NCI-H748 treated with DMSO at 0.1 percent for 48 hours (cell line): Measurements from ENCODE around the gene FGFRL1.
"Not testable (repeated sequence)": the region's sequence is repeated elsewhere in the genome, so short reads cannot be mapped to it uniquely, and the experiment has no call there.

Experiments used
- DNase-seq: peaks from one replicate; lab custom pipeline; 2025; lab: John Stamatoyannopoulos, UW

Gene FGFRL1

DNA sequence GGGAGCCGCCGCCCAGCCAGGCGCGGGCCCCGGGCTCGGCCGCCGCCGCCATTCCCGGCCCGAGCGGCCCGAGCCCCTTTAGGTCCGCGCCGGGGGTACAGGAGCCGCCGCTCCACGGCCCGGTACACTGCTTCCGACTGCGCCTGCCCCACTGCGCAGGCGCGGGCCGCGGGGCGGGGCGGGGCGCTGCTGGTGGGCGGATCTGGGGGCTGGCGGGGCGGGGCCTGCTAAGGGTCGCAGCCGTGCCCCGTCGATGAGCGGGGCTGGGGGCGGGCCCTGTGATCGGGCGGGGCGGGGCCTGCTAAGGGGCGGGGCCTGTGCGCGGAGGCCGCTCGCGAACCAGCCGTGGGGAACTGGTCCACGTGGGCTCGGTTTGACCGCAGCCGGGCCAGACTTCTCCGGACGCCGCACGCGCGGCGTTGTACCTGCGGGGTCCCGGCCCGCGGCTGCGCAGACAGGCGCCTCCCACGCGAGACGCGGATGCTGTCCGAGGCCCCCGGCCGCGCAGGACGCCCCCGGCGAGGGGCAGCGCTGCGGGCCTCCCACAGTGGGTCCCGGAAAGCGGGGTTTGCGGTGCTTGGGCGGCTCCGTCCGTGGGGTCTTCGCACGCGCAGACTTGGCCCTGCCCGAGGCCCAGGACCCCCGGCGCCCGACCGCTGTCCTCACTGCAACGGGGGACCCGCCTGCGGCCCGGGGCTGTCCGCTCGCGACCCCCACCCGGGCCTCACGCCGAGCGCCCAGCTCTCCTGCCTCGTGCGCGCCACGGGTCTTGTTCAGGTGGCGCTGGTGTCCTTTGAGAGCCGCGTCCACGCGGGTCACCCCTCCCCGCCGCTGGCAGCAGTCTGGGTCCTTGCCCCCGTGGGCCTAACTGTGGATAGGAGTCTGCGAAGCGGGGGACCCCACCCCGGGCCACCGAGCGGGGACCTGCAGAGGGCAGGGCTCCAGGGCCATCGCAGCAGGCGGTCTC lies 37.7 kb upstream of the FGFRL1 start, which contains the start of gene DGKQ:
Gene DGKQ, minus strand, starts transcription at position 139 of the 967 bp plus-strand sequence. Its CDS starts 87 bp downstream, at position 52.
- no peak for DNase-seq

DNA sequence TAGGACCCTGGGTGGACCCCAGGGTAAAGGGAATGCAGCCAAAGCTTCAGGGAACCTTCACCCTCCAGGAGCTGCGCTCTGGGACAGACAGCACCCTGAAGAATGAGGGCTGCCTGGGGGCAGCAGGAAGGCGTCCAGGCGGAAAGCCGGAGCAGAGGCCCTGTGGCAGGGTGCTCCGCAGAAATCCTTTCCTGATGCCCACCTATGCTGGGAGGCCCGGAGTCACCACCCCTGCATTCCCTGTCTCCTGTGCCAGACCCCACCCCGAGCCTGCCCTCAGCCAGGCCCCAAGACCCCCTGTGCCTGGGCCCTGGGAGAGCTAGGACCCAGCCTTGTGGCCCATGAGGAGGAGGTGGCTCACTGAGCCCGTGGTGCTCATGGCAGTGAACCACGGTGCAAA lies 36.8 kb upstream of the FGFRL1 start:
- no peak for DNase-seq

DNA sequence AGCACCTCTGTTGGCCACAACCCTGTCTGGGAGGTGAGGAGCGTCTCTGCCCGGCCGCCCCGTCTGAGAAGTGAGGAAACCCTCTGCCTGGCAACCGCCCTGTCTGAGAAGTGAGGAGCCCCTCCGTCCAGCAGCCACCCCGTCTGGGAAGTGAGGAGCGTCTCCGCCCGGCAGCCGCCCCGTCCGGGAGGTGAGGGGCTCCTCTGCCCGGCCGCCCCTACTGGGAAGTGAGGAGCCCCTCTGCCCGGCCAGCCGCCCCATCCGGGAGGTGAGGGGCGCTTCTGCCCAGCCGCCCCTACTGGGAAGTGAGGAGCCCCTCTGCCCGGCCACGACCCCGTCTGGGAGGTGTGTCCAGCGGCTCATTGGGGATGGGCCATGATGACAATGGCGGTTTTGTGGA lies 35.4 kb upstream of the FGFRL1 start:
- DNase-seq = not testable (repeated sequence)

DNA sequence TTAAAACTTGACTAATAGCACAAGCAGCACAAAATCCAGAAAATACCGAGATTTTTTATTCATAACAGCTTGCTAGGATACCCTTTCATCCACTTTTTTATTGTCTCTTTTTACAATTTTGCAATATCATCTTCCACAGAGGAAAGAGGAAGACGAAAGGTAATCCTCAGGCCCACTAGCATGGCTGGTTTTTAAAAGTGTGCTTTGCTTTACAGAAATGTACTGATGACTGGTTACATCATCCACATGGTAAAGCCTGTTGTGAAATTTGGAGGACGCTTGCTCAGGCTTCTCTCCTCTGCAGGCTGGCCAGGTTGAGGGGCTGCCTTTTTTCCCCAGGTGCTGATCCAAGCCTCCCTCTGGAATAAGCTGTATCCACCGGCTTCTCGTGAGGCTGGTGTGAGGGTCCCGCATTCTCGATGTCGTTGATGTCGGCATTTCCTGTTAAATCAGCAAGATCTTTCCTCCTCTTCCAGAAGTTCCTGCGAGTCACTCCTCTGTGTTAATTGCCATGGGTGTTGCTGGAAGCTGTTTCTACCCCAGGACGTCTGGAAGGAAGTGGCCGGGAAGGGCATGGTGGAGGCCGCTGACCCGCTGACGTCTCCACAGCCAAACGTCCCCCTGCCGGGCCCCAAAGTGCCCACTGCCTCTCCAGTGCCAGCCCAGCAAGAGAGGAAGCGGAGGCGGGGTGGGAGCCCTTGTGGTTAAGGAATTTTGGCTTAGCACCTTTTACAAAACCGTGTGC lies 32.3 kb upstream of the FGFRL1 start:
- no peak for DNase-seq

DNA sequence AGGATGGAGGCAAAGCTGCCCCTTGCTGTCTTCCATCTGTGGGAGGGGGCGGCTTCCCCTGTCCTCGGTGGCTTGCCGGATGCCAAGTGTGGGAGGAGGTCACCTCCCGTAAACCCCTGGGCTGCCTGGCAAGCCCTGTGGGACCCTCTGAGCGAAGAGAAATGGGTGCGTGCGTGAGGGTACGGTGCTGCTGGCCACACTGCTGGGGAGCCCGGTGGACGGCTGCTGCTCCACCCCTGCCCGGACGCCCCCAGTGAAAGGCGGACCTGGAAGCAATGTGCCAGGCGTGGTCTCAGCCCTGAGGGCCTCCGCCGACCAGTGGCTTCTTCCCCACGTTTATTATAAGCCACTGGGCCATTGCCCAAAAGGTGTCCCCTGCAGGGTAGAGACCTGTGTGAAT lies 29.1 kb upstream of the FGFRL1 start:
- no peak for DNase-seq

DNA sequence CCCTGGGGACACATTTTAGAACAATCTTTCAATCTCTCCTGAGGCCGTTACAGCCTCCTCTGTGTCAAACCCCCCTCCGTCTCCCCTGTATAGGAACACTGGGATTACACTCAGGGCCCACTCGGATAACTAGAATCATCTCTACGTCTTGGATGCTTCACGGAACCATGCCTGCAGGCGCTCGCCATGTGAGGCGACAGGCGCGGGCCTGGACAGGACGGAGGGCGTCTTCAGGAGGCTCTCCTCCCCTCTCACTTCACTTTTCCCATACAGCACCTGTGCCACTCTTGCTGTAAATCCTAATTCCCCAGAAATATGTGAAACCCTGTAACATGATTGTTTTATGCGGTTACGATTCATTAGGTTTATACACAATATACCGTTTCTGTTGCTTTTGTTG lies 28.6 kb upstream of the FGFRL1 start:
- no peak for DNase-seq

DNA sequence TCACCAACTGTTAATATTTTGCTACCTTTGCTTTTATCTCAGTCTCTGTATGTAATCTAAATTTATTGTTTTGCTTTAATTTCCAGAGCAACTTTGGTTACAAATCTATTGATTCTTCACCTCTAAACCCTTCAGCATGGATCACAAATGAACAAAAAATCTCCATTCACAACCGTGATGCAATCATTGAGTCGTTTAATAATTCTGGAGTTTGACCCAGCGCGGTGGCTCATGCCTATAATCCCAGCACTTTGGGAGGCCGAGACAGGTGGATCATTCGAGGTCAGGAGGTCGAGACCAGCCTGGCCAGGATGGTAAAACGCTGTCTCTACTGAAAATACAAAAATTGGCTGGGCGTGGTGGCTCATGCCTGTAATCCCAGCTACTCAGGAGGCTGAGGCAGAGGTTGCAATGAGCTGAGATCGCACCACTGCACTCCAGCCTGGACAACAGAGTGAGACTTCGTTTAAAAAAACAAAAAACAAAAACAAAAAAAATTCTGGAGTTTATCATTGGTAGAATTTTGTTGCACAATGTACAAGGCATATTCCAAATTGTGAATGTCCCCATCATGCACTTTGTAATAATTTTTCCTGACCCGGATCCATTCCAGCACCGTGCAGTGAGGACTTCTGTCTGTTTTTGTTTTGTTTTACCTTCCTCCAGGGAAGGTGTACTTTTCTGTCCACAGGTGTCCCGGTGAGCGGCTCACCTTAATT lies 26.9 kb upstream of the FGFRL1 start:
- DNase-seq = no peak

DNA sequence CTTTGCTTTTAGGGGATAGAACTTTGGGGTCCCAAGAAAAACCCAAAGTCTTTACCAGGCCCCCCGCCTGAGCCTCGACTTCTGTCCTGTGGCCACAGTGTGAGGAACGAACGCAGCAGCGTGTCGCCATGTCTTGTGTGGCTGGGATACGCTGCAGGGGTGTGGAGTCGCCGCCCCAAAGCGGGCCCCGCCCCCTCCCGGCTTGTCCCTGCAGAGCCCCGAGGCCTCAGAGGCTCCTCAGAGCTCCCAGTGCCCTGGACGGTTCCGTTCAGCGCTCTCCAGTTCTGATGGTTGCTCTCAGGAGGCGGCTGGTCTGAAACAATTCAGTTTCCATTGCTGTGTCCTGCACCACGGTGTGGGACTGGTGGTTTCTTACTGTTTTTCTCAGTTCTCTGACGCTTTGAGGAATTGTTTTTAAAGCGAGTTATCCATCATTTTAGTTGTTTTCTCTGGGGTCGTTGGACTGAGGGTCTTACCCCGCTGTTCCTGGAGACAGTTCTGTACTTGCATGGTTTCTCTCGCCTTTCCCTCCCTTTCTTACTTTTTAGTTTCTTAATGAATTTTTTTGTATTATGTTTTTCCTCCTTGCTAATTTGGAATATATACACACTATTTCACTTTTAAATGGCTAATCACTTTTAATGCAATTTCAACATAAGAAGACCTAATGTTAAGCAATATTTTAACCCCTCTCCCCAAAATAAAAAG lies 26.1 kb upstream of the FGFRL1 start:
- DNase-seq = no peak

DNA sequence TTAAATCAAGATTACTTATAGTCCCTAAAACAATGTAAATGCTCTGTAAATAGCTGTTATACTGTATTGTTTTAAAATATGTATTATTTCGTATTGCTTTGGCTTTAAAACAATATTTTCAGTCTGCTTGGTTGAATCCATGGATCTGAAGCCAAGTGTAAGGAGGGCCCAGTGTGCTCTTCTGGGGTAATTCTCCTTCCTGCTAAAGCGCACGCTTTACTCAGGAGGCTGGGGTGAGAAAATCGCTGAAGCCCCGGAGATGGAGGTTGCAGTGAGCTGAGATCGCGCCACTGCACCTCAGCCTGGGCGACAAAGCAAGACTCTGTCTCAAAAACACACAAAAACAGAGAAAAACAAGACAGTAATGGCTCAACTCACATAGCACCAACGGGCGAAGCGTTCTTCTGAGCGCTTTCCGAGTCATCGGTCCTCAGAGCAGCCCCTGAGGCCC lies 25.0 kb upstream of the FGFRL1 start:
- DNase-seq = no peak

DNA sequence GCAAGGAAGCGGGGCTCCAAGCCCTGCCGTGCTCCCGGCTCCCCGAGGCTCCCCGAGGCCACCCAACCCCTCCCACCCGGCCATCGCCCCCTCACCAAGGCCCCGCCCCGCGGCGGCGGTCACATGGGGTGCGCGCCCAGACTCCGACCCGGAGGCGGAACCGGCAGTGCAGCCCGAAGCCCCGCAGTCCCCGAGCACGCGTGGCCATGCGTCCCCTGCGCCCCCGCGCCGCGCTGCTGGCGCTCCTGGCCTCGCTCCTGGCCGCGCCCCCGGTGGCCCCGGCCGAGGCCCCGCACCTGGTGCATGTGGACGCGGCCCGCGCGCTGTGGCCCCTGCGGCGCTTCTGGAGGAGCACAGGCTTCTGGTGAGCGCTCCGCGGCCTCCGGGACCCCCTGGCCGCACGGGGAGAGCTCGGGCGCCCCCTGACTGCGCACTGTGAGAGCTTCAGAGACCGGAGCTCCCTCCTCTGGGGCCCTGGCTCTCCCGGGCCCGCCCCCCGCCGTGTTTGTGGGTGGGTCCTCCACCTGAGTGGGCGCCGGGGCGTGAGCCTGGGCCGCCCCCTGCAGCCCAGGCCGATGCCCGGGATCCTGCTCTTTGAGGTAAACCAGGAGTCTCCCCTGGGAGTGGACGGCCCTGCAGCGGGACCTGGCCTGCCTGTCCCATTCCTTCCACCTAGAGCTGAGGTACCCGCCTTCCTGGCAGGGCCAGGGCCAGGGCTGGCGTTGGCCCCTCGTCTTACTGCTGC lies 24.4 kb upstream of the FGFRL1 start, which contains the start of gene IDUA:
Gene IDUA, plus strand, starts transcription at position 166 of the 745 bp plus-strand sequence. Its CDS starts 41 bp downstream, at position 207.
- no peak for DNase-seq

DNA sequence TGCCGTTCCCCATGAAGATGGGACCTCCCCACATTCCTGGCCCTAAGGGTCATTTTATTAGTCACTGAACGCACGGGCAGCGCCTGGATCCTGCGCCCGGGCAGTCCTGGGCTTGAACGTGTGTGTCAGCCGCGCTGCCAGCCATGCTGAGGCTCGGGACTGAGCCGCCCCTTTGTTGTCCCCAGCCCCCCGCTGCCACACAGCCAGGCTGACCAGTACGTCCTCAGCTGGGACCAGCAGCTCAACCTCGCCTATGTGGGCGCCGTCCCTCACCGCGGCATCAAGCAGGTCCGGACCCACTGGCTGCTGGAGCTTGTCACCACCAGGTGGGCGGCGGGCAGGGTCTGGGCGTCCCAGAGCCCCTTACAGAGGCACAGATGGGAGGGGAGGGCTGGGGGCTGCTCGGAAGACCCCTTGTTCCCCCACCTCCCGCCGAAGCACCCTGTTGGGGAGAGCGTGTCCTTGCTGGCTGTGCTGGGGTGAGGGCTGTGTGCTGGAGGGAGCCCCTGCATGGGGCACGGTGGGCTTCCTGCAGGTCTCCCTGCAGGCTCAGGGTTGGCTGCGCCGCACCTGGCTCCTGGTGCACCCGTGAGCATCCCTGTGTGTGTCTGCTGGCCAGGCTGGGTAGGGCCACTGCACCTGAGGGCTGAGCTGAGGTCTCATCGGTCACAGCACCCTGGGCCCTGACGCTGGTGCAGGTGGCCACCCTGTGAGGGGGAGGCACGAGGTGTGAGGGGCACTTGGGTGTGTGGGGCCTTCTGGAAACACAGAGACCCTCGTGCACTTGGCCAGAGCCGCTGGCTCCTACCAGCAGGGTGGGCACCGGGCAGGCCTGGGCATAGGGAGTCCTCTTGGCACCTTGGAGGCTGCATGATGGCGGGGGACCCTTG lies 23.6 kb upstream of the FGFRL1 start:
- no peak for DNase-seq

DNA sequence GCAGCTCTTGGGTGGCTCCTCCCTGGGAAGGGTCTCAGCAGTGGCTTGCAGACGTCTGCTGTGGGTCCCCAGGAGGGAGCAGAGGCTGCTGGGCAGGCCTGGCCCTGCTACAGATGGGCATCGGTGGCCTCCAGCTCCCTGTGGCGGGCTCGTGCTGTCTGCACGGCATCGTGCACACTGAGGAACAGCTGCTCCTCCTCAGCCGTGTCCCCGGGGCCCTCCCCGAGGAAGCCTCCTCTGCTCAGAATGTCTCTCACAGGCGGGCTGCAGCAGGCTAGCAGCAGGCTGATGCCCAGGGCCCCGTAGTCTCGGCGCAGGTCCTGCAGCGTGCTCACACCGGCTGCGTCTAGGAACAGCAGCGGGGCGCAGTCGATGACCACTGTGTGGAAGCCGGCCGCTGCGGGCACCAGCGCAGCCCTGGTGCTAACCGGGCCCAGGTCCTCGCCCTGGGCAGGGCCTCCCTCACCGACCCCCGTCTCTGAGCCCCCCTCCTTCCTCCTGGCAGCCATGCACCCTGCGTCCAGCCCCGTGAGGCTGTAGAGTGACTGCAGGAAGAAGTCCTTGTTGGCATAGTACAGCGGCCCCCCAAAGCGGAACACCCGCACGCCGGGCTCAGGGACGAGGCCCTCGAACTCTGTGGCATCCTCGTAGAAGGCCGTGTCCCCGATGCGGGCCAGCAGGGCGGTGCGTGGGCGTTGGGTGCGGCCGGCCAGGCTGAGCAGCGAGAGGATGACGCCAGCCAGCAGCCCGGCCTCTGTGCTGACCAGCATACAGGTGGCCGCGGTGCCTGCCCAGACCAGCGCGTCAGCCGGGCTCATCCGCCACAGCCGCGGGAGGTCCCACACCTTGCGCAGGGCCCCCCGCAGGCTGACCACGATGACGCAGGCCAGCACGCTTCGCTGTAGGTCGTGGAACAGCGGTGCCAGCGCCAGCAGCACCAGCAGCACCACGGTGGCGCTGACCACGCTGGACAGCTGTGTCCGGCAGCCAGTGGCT lies 22.4 kb upstream of the FGFRL1 start:
- no peak for DNase-seq

DNA sequence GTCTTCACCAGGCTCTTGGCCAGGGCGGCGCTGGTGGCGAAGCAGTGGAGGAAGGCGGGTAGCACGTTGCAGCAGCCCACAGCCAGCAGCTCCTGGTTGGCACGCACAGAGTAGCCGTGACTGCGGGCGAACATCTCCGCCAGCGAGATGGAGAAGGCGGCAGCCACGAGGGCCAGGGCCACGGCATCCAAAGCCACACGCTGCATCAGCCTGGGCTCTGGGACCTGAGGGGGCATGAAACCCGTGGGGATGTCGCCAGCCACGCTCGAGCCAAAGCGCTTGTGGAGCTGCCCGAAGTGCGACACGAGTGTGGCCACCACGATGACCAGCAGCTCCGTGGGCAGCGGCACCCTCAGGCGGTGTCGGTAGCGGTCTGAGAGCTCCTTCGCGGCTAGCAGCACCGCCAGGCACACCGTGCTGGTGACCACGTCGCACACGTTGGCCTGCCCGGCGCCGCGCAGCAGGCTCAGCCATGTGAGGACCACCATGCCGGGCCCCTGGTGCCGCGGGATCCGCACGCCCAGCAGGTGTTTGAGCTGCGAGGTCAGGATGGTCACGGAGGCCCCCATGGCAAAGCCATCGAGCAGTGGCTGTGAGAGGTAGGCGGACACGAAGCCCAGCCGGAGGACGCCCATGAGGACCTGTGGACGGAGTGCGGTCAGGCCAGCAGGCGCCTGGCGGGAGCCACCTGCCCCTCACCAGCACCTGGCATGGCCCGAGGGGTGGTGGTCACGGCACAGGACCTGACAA lies 21.5 kb upstream of the FGFRL1 start:
- no peak for DNase-seq

DNA sequence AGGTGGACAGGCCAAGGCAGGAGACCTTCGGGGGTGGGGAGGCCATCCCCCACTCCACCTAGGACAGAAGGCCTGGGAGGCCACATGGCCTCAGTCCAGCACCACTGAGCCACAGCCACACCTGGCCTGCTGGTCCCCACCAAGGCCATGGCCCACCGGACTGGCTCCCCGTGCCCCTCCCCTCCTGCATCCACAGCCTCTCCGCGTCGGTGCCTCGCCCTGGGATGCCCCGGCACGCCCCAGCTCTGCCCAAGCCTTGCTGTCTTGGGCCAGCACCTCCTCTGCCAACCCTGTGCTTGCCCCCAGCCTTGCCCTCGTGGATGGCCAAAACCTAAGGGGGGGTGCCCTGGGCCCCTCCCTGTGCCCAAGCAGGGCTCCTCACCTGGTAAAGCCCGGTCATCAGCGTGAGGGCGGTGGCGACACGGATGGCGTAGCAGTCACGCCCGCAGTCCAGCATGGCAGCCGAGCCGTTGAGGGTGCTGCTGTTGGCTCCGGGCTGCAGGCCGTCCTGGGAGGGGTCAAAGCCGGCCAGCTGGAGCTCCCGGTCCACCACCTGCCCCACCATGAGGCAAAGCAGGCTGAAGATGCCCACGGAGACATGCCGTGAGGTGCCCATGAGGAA lies 20.6 kb upstream of the FGFRL1 start:
- no peak for DNase-seq

DNA sequence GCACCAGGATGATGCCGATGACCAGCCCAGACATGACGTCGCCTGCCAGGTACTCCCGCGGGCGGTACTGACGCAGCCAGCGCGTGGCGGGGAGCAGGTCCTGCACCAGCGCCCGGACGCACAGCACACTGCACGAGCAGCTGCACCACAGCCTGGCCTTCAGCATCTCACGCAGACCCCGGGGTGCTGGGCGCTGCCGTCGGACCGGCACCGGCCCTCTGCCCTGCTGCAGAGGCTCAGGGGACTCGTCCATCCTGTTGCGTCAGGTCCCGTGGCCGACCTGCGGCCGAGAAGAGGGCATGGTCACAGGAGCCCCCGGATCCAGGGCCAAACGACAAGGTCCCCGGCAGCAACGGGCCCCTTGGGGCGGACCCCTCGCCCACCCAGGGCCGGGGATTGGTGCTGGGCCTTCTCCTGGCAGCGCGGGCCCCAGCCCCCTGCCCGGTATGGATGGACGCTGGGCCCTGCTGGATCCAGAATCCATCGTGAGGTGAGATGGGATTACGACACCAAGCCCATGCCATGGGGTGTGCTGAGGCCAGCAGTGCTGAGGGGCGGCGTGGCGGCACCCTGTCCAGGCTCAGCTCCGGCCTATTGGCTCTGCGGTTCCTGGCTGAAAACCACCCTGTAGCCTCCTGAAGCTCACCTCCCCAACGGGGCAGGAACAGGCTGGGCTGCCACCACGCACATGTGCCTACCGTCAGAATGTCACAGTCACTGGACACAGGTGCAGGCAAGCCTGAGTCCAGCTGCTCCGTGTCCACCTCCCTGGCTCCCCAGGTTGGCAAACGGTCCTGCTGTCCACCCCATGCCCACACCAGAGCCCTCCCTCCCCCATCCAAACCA lies 19.8 kb upstream of the FGFRL1 start:
- no peak for DNase-seq
